ENCODE measurements around the gene ZNF607. TPM values are rescaled to one million over a fixed set of nuclear protein-coding genes. Genes with fewer than 3 reads are reported as not detected.
A peak's percentile ranks its signal among the peaks of the same experiment; 100 is the strongest.

Gene ZNF607
- total RNA-seq, 1 donor from 2014 or later: 3.9 TPM

DNA sequence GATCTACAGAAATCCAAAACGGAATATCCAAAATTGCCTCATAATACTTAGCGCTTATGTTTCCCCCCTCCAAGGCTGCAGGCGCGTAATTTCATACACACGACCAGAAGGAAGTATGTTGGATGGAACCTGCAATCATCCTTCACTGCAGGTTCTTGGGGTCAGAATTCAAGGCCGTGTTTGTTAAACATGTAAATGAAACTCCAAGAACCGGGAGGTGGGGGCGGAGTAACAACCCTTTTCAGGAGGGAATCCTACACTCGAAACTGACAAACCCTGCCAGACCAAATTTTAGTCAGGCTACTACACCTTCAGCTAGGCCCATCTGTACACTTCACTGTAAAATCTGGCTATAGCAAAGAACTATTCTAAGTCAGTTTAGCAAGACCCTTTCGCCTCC is 1.3 kb downstream of the ZNF607 start:
- Histone ChIP-seq H3K27me3 (ENCODE audit: control insufficient read depth, insufficient read depth, low read length) (no peaks in the 10 kb centered on the region), H3K36me3 (ENCODE audit: control insufficient read depth, insufficient read depth, low read length) (no peaks in the 10 kb centered on the region), H3K4me3 (ENCODE audit: low read depth, low read length) (peak overlapping the region; percentile 74)
- TF ChIP-seq, protein P1, sequence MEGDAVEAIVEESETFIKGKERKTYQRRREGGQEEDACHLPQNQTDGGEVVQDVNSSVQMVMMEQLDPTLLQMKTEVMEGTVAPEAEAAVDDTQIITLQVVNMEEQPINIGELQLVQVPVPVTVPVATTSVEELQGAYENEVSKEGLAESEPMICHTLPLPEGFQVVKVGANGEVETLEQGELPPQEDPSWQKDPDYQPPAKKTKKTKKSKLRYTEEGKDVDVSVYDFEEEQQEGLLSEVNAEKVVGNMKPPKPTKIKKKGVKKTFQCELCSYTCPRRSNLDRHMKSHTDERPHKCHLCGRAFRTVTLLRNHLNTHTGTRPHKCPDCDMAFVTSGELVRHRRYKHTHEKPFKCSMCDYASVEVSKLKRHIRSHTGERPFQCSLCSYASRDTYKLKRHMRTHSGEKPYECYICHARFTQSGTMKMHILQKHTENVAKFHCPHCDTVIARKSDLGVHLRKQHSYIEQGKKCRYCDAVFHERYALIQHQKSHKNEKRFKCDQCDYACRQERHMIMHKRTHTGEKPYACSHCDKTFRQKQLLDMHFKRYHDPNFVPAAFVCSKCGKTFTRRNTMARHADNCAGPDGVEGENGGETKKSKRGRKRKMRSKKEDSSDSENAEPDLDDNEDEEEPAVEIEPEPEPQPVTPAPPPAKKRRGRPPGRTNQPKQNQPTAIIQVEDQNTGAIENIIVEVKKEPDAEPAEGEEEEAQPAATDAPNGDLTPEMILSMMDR (IDR thresholded peaks at IDR 0.05; ENCODE audit: insufficient read depth, low read length, poor library complexity, severe bottlenecking): no peak
- no peak for DNase-seq (ENCODE audit: low read depth)

DNA sequence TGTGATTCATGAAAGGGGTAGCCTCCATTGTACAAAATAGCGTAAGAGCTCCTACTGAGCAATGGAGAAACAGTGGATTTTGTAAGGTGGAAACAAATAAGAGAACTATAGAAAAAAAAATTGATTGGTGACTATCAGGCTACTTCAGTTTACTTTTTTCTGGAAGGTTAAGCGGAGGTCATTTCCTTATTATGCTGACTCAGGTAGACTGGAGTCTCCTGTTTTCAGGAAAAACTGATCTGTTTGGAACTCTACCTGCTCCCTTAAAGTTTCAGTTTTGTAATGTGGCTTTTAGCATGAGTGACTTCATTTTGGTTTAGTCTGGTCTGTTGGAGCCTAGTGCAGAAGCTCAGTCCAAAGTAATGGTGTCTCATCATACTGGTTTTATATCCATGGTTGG is 3.4 kb downstream of the ZNF607 start:
- no peaks in the 10 kb centered on the region for H3K27me3 ChIP-seq (ENCODE audit: control insufficient read depth, insufficient read depth, low read length)
- no peaks in the 10 kb centered on the region for H3K36me3 ChIP-seq (ENCODE audit: control insufficient read depth, insufficient read depth, low read length)
- DNase-seq (ENCODE audit: low read depth): no peak
- no peak overlapping the region for H3K4me3 ChIP-seq (ENCODE audit: low read depth, low read length)
- TF ChIP-seq, protein P1 (IDR thresholded peaks at IDR 0.05; ENCODE audit: insufficient read depth, low read length, poor library complexity, severe bottlenecking): no peak

DNA sequence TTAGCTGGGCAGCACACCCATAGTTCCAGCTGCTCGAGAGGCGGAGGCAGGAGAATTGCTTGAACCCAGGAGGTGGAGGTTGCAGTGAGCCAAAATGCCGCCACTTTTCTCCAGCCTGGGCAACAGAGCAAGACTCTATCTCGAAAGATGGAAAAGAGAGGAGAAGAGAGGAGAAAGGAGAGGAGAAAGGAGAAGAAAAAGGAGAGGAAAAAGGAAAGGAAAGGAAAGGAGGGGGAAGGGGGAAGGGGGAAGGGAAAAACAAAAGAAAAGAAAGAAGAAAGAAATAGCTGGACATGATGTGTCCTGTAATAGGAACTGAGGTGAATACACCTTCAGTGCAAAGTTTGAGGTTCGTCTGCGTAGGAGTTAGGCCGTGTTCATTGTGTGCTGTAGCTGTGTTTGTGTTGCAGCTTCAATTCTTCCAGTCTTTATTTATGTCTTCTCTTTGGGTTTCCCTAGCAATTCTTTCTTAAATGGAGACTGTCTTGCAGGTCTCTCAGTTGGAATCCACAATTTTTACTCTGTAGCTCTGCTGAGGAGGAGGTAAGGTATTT is 13.4 kb downstream of the ZNF607 start:
- no peak for DNase-seq (ENCODE audit: low read depth)
- Histone ChIP-seq H3K4me3 (ENCODE audit: low read depth, low read length) (no peak overlapping the region), H3K36me3 (ENCODE audit: control insufficient read depth, insufficient read depth, low read length) (no peaks in the 10 kb centered on the region), H3K27me3 (ENCODE audit: control insufficient read depth, insufficient read depth, low read length) (no peaks in the 10 kb centered on the region)
- TF ChIP-seq, protein P1 (IDR thresholded peaks at IDR 0.05; ENCODE audit: insufficient read depth, low read length, poor library complexity, severe bottlenecking): no peak

DNA sequence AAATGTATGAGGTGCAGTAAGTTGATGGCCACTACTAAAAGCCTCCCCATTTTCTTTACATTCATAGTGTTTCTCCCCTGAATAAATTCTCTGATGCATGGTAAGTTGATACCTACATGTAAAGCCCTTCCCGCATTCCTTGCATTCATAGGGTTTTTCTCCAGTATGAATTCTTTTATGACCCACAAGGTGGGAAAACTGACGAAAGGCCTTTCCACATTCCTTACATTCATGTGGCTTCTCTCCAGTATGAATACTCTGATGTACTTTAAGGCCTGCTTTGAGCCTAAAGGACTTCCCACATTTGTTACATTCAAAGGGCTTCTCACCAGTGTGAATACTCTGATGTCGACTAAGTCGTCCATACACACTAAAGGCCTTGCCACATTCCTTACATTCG is 20.5 kb downstream of the ZNF607 start:
- no peaks in the 10 kb centered on the region for H3K36me3 ChIP-seq (ENCODE audit: control insufficient read depth, insufficient read depth, low read length)
- no peak for DNase-seq (ENCODE audit: low read depth)
- TF ChIP-seq, protein P1 (IDR thresholded peaks at IDR 0.05; ENCODE audit: insufficient read depth, low read length, poor library complexity, severe bottlenecking): no peak

DNA sequence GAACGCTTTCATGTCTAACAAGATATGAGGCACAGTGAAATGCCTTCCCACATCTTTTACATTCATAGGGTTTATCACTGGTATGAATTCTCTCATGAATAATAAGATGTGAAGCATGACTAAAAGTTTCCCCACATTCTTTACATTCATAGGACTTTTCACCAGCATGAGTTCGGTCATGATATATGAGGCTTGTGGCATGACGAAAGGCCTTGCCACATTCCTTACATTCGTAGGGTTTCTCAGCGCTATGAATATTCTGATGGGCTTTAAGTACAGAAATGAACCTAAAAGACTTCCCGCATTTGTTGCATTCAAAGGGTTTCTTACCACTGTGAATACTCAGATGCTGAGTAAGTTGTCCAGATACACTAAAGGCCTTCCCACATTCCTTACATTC is 21.3 kb downstream of the ZNF607 start:
- H3K4me3 ChIP-seq (ENCODE audit: low read depth, low read length): no peak overlapping the region
- no peaks in the 10 kb centered on the region for H3K36me3 ChIP-seq (ENCODE audit: control insufficient read depth, insufficient read depth, low read length)
- DNase-seq (ENCODE audit: low read depth): no peak
- TF ChIP-seq, protein P1 (IDR thresholded peaks at IDR 0.05; ENCODE audit: insufficient read depth, low read length, poor library complexity, severe bottlenecking): no peak
- H3K27me3 ChIP-seq (ENCODE audit: control insufficient read depth, insufficient read depth, low read length): no peaks in the 10 kb centered on the region

More for the DNA sequence above, 20.5 kb downstream of the ZNF607 start:
- H3K27me3 ChIP-seq (ENCODE audit: control insufficient read depth, insufficient read depth, low read length): no peaks in the 10 kb centered on the region
- H3K4me3 ChIP-seq (ENCODE audit: low read depth, low read length): no peak overlapping the region

Data from kidney epithelial cell (primary cell).